Measurements from ENCODE around the gene ZNF217.

DNA sequence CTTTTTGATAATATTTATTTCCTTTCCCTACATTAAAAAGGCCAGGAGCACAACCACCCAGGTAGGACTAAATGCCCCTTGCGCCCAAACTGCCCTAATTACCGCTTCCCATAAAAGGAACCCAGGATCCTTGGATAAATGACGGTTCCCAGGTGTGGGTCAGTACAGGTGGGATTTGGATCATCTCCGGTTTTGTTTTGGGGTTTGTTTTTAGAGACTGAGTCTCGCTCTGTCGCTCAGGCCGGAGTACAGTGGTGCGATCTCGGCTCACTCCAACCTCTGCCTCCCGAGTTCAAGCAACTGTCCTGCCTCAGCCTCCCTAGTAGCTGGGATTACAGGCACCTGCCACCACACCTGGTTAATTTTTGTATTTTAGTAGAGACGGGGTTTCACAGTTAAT lies 28.4 kb downstream of the ZNF217 start:
- TF ChIP-seq CTCF (IDR thresholded peaks at IDR 0.05; ENCODE audit: insufficient read depth, low read depth, low read length): no peak
- TF ChIP-seq EZH2 (IDR thresholded peaks at IDR 0.05; ENCODE audit: insufficient read depth, low read length): no peak

All from astrocyte (in vitro differentiated cells and primary cell).